Lung (tissue), 12 donors: ENCODE results near the gene FARP1. TPM values are rescaled to one million over a fixed set of nuclear protein-coding genes. Genes with fewer than 3 reads are reported as not detected.
"Not testable (repeated sequence)": the region's sequence is repeated elsewhere in the genome, so short reads cannot be mapped to it uniquely, and the experiment has no call there.

Source experiments
- ATAC-seq: fragments of 200-7000 bp; cut with Tn5 transposase; one replicate; pipeline ENCODE4 v1.9.1; 2020; ENCODE audit warnings: moderate number of reproducible peaks; ENCODE audit not compliant: insufficient read depth, low FRiP score
- DNase-seq, 3 donors: peaks; one replicate each; pipeline ENCODE4 v3.0.0-alpha.2; 2013 to 2017
- H3K27ac ChIP-seq, 2 donors: one replicate each; pipeline ENCODE4 v1.5.1; 2013; ENCODE audit warnings: mild to moderate bottlenecking in 2 of 2, moderate library complexity in 2 of 2, control low read depth in 1 of 2, inconsistent platforms in 1 of 2, low read depth in 1 of 2, low read length in 1 of 2
- H3K27me3 ChIP-seq, 3 donors: one replicate each; pipeline ENCODE4 v1.5.1; 2013; ENCODE audit warnings: low read length in 2 of 3; ENCODE audit not compliant: control insufficient read depth in 3 of 3, insufficient read depth in 3 of 3
- H3K36me3 ChIP-seq, 4 donors: one replicate each; pipeline ENCODE4 v1.5.1; 2013; ENCODE audit warnings: low read length in 4 of 4, mild to moderate bottlenecking in 1 of 4, moderate library complexity in 1 of 4; ENCODE audit not compliant: control insufficient read depth in 4 of 4, insufficient read depth in 4 of 4
- H3K4me1 ChIP-seq, 5 donors: one replicate each; pipeline ENCODE4 v1.5.1; 2013; ENCODE audit warnings: low read length in 5 of 5, mild to moderate bottlenecking in 2 of 5, moderate library complexity in 1 of 5; ENCODE audit not compliant: control insufficient read depth in 5 of 5, insufficient read depth in 5 of 5
- H3K4me3 ChIP-seq: one replicate; pipeline ENCODE4 v1.5.1; 2013; ENCODE audit warnings: mild to moderate bottlenecking, control low read depth, moderate library complexity
- H3K9ac ChIP-seq, 2 donors: one replicate each; pipeline ENCODE4 v1.5.1; 2013; ENCODE audit warnings: low read length in 2 of 2, control low read depth in 1 of 2; ENCODE audit not compliant: insufficient read depth in 1 of 2
- H3K9me3 ChIP-seq, 4 donors: one replicate each; pipeline ENCODE4 v1.5.1; 2013; ENCODE audit warnings: low read length in 3 of 4, mild to moderate bottlenecking in 1 of 4, moderate library complexity in 1 of 4; ENCODE audit not compliant: control insufficient read depth in 4 of 4, insufficient read depth in 3 of 4
- WGBS, 2 donors: extraction: QIAGEN DNeasy Blood & Tissue Kit; methylation state at CpG; one replicate each; pipeline ENCODE4 v1.1.7; 2013; 5-methylcytosine and 5-hydroxymethylcytosine counted together
- polyA plus RNA-seq, 2 donors: library from polyadenylated mRNA; stranded (reverse); fragments of 200-250 nt; gene quantifications; one replicate each; pipeline ENCODE4 v1.2.1, GENCODE V29; 2013
- total RNA-seq, 2 donors: library from RNA; depleted of rRNA in 1 of 2; stranded (reverse); fragments of >200 nt in 1 of 2; gene quantifications; one replicate each; pipeline ENCODE4 v1.2.1, GENCODE V29; 2014 to 2021
- TF ChIP-seq, protein P1 (sequence below): IDR thresholded peaks from 2 replicates; pipeline ENCODE4 v1.5.1; 2012; ENCODE audit warnings: mild to moderate bottlenecking; ENCODE audit errors: control extremely low read depth, extremely low read depth
- donor health status: control.
- donor health status: control.
- donor health status: Bipolar disorder and iron deficiency.
- donor health status: healthy.
- donor health status: DM: yes; HTN: yes; CAD: no.

The FARP1 gene
- total and polyA plus RNA-seq, 4 donors = 20.8 to 102 (median 54.4) TPM

DNA sequence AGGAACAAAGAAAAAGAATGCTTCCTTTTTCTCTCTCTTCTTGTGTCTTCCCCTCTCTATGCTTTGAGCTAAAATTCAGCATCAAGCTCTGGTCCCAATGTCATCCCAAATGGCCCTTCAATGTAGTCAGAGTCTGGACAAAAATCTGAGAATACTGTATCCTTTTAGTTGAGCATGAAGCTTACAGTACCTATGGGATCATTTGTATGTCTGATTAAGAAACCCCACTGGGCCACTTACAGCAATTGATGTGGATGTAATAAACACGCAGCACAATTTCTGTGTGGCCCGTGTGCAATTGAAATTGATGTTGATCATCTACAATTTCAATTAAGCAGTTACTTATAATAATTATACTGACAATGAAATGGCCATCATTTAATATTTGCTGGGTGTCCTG lies 223.1 kb downstream of the FARP1 start:
- Histone ChIP-seq H3K9me3 (no peaks in the 10 kb centered on the region), H3K27ac (no peak overlapping the region), H3K27me3 (no peaks in the 10 kb centered on the region), H3K4me1 (peaks cover 2 to 22% (median 4%) of the 10 kb centered on the region in 5 donors), H3K36me3 (peaks cover 0 to 6% (median 3%) of the 10 kb centered on the region in 4 donors), H3K4me3 (no peak overlapping the region), H3K9ac (peak overlapping the region in 1 of 2 donors; percentile 9)
- WGBS, 2 donors = 95 to 96% methylated on average over 2 of the region's 2 CpGs
- DNase-seq (no peak), ATAC-seq (no peak)
- TF ChIP-seq, protein P1, sequence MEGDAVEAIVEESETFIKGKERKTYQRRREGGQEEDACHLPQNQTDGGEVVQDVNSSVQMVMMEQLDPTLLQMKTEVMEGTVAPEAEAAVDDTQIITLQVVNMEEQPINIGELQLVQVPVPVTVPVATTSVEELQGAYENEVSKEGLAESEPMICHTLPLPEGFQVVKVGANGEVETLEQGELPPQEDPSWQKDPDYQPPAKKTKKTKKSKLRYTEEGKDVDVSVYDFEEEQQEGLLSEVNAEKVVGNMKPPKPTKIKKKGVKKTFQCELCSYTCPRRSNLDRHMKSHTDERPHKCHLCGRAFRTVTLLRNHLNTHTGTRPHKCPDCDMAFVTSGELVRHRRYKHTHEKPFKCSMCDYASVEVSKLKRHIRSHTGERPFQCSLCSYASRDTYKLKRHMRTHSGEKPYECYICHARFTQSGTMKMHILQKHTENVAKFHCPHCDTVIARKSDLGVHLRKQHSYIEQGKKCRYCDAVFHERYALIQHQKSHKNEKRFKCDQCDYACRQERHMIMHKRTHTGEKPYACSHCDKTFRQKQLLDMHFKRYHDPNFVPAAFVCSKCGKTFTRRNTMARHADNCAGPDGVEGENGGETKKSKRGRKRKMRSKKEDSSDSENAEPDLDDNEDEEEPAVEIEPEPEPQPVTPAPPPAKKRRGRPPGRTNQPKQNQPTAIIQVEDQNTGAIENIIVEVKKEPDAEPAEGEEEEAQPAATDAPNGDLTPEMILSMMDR = no peak

DNA sequence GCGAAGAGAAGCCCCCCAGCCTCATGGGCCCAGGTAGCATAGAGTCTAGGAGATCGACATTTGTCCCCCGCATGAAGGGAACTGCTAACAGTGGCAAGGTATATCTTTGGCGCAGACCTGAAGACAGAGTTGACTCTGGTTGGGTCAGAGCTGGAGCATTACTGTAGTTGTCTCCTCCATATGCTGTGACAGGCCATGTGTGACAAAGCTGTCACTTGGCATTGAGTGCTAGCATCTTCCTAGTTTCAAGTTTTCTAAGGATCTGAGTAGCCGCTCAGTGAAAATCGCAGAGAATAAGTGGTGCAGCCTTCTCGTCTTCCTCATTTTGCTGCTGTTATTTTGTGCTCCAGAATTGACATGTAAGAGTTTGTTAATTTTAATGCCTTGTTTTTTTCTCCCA lies 223.5 kb downstream of the FARP1 start:
- peaks cover 2 to 26% (median 4%) of the 10 kb centered on the region in 5 donors for H3K4me1 ChIP-seq
- 97 to 98% methylated on average over 7 of the region's 7 CpGs for WGBS, 2 donors
- DNase-seq (no peak), ATAC-seq (no peak)
- peaks cover 0 to 6% (median 3%) of the 10 kb centered on the region in 4 donors for H3K36me3 ChIP-seq
- no peak overlapping the region for H3K4me3 ChIP-seq
- no peak overlapping the region for H3K9ac ChIP-seq
- H3K27ac ChIP-seq = no peak overlapping the region
- no peaks in the 10 kb centered on the region for H3K9me3 ChIP-seq
- no peaks in the 10 kb centered on the region for H3K27me3 ChIP-seq
- TF ChIP-seq, protein P1 = no peak

DNA sequence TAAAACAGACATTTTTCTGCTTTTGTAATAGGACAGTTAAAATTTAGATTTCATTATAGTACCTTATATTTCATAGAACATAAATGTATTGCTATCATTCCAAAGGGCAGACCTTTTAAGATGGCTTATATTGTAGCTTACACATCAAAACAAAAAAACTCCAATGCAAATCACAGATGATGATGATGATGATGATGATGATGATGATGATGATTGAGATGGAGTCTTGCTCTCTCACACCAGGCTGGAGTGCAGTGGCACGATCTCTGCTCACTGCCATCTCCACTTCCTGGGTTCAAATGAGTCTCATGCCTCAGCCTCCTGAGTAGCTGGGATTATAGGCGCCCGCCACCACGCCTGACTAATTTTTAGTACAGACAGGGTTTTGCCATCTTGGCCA lies 224.1 kb downstream of the FARP1 start:
- Histone ChIP-seq H3K9me3 (no peaks in the 10 kb centered on the region), H3K4me3 (no peak overlapping the region), H3K9ac (no peak overlapping the region), H3K27me3 (no peaks in the 10 kb centered on the region), H3K27ac (no peak overlapping the region), H3K4me1 (peaks cover 2 to 29% (median 4%) of the 10 kb centered on the region in 5 donors), H3K36me3 (peaks cover 0 to 6% (median 3%) of the 10 kb centered on the region in 4 donors)
- 96% methylated on average over 4 of the region's 4 CpGs for WGBS, 2 donors
- DNase-seq = no peak
- TF ChIP-seq, protein P1 = no peak
- ATAC-seq = no peak

DNA sequence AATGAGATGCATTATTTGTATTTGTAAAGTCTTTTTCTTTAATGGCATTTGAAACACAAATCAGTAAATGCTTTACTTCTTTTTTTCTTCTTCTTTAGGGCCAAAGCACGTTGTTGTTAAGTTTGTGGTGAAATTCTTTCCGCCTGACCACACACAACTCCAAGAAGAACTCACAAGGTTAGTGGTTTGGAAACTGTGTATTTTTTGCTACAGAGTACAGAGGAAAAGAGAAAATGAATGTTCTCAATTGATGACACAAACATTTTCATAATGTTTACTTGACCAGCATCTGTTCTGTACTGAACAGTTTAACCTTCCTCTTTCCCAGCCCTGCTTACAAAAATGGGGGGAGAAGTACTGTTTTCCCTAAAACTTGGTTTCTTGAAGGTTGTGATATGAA lies 225.1 kb downstream of the FARP1 start:
- no peak overlapping the region for H3K27ac ChIP-seq
- no peak for ATAC-seq
- no peaks in the 10 kb centered on the region for H3K9me3 ChIP-seq

DNA sequence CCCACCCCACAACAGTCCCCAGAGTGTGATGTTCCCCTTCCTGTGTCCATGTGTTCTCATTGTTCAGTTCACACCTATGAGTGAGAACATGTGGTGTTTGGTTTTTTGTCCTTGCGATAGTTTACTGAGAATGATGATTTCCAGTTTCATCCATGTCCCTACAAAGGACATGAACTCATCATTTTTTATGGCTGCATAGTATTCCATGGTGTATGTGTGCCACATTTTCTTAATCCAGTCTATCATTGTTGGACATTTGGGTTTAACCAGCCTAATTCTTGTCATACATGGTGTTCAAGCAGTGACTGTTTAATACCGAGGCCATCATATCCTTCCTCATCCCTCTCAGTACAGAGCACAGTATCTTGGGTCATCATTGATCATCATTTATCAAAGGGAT lies 226.6 kb downstream of the FARP1 start:
- not testable (repeated sequence) for H3K9me3 ChIP-seq, H3K27me3 ChIP-seq, H3K9ac ChIP-seq, H3K4me3 ChIP-seq, DNase-seq, ATAC-seq, H3K27ac ChIP-seq
- 90 to 92% methylated on average over 2 of the region's 2 CpGs for WGBS, 2 donors
- peaks cover 2 to 24% (median 7%) of the 10 kb centered on the region in 5 donors for H3K4me1 ChIP-seq
- peaks cover 0 to 16% (median 3%) of the 10 kb centered on the region in 4 donors for H3K36me3 ChIP-seq

More for the DNA sequence above, 225.1 kb downstream of the FARP1 start:
- Histone ChIP-seq H3K36me3 (peaks cover 0 to 10% (median 3%) of the 10 kb centered on the region in 4 donors), H3K4me1 (peaks cover 2 to 29% (median 7%) of the 10 kb centered on the region in 5 donors), H3K27me3 (no peaks in the 10 kb centered on the region), H3K4me3 (no peak overlapping the region), H3K9ac (no peak overlapping the region)
- TF ChIP-seq, protein P1 = no peak
- 77 to 88% methylated on average over 2 of the region's 2 CpGs for WGBS, 2 donors
- DNase-seq = no peak
